Nephron (organoid): ENCODE results near the gene UHRF1.

Source experiments
- H3K27ac Mint-ChIP-seq, 3 experiments: 2 replicates each; pipeline ENCODE4 v1.8.0; 2020; ENCODE audit warnings: mixed read lengths in 3 of 3, mild to moderate bottlenecking in 2 of 3, moderate library complexity in 1 of 3
- H3K27me3 Mint-ChIP-seq: 2 replicates; pipeline ENCODE4 v1.8.0; 2021; ENCODE audit warnings: low read depth, mild to moderate bottlenecking, moderate library complexity, mixed read lengths
- H3K36me3 Mint-ChIP-seq: 2 replicates; pipeline ENCODE4 v1.8.0; 2020; ENCODE audit warnings: low read depth, mixed read lengths
- H3K4me1 Mint-ChIP-seq: 2 replicates; pipeline ENCODE4 v1.8.0; 2020; ENCODE audit warnings: mixed read lengths
- H3K4me3 Mint-ChIP-seq, 3 experiments: 2 replicates each; pipeline ENCODE4 v1.8.0; 2020; ENCODE audit warnings: mild to moderate bottlenecking in 3 of 3, mixed read lengths in 3 of 3, moderate library complexity in 2 of 3
- H3K9me3 Mint-ChIP-seq: 2 replicates; pipeline ENCODE4 v1.8.0; 2020; ENCODE audit warnings: mixed read lengths
- CTCF ChIP-seq, 3 experiments: fragments of 200-600 bp; sonication (generic); IDR thresholded peaks; one replicate each; pipeline ENCODE4 v1.5.0; 2021; ENCODE audit warnings: antibody characterized with exemption in 3 of 3; ENCODE audit not compliant: unreplicated experiment in 3 of 3

Gene UHRF1

GRCh38 chr19:4911786-4912672, 2.7 kb downstream of the UHRF1 start:
- peak; percentile 57 to 69 (median 62) for TF ChIP-seq CTCF (IDR thresholded peaks at IDR 0.05; ENCODE audit: unreplicated experiment in 3 of 3)
- Mint-ChIP-seq H3K4me1 (peaks cover 50% of the 10 kb centered on the region), H3K36me3 (peaks cover 26% of the 10 kb centered on the region), H3K9me3 (no peaks in the 10 kb centered on the region), H3K4me3 (peak overlapping the region; percentile 86 to 95 (median 88)), H3K27me3 (peaks cover 4% of the 10 kb centered on the region), H3K27ac (peak overlapping the region; percentile 80 to 93 (median 81))

GRCh38 chr19:4913996-4914735, 4.9 kb downstream of the UHRF1 start:
- Mint-ChIP-seq H3K36me3 (peaks cover 30% of the 10 kb centered on the region), H3K9me3 (no peaks in the 10 kb centered on the region), H3K27me3 (no peaks in the 10 kb centered on the region), H3K4me3 (peak overlapping the region in 1 of 3 experiments; percentile 45), H3K27ac (peak overlapping the region in 2 of 3 experiments; percentile 57 to 77), H3K4me1 (peaks cover 39% of the 10 kb centered on the region)
- TF ChIP-seq CTCF (IDR thresholded peaks at IDR 0.05; ENCODE audit: unreplicated experiment in 3 of 3) = no peak

GRCh38 chr19:4914736-4915501, 5.6 kb downstream of the UHRF1 start:
- H3K36me3 Mint-ChIP-seq = peaks cover 33% of the 10 kb centered on the region

GRCh38 chr19:4916292-4917082, 7.2 kb downstream of the UHRF1 start:
- TF ChIP-seq CTCF (IDR thresholded peaks at IDR 0.05; ENCODE audit: unreplicated experiment in 3 of 3) = no peak
- H3K4me3 Mint-ChIP-seq = no peak overlapping the region
- H3K36me3 Mint-ChIP-seq = peaks cover 49% of the 10 kb centered on the region
- no peaks in the 10 kb centered on the region for H3K27me3 Mint-ChIP-seq
- H3K9me3 Mint-ChIP-seq = no peaks in the 10 kb centered on the region
- peak overlapping the region in 2 of 3 experiments; percentile 71 to 79 for H3K27ac Mint-ChIP-seq
- H3K4me1 Mint-ChIP-seq = peaks cover 29% of the 10 kb centered on the region

More at GRCh38 chr19:4914736-4915501, 5.6 kb downstream of the UHRF1 start:
- no peak for TF ChIP-seq CTCF (IDR thresholded peaks at IDR 0.05; ENCODE audit: unreplicated experiment in 3 of 3)
- Mint-ChIP-seq H3K4me3 (peak overlapping the region in 1 of 3 experiments; percentile 45), H3K4me1 (peaks cover 39% of the 10 kb centered on the region), H3K27ac (peak overlapping the region in 2 of 3 experiments; percentile 77 to 87), H3K27me3 (no peaks in the 10 kb centered on the region), H3K9me3 (no peaks in the 10 kb centered on the region)
